Tibial artery (tissue), 4 donors: ENCODE results near the gene SUSD1.

Experiments used
- DNase-seq, 2 donors: peaks; one replicate each; pipeline ENCODE4 v3.0.0-alpha.2; 2019
- H3K27ac ChIP-seq, 2 donors: fragments of 200-600 bp; sonication (generic) in 1 of 2; 1 replicate in 1 of 2; 2 replicates in 1 of 2; pipeline ENCODE4 v1.5.1; 2018 to 2019; ENCODE audit warnings: mild to moderate bottlenecking in 1 of 2
- H3K27me3 ChIP-seq, 2 donors: fragments of 200-600 bp; sonication (generic) in 1 of 2; one replicate each; pipeline versions ENCODE4 v1.5.1 to v1.6.0; 2016 to 2019
- H3K36me3 ChIP-seq, 3 donors: fragments of 200-600 bp; sonication (generic) in 2 of 3; one replicate each; pipeline ENCODE4 v1.5.1; 2016 to 2019; ENCODE audit warnings: mild to moderate bottlenecking in 2 of 3
- H3K4me1 ChIP-seq, 4 donors: fragments of 200-600 bp; sonication (generic) in 2 of 4; 1 replicate in 3 of 4; 2 replicates in 1 of 4; pipeline ENCODE4 v1.5.1; 2016 to 2019
- H3K4me3 ChIP-seq, 2 donors: fragments of 200-600 bp; sonication (generic) in 1 of 2; 1 replicate in 1 of 2; 2 replicates in 1 of 2; pipeline ENCODE4 v1.5.1; 2018 to 2019; ENCODE audit warnings: mild to moderate bottlenecking in 2 of 2
- H3K9me3 ChIP-seq, 3 donors: fragments of 200-600 bp; sonication (generic) in 1 of 3; one replicate each; pipeline ENCODE4 v1.5.1; 2016 to 2019
- intact Hi-C: fragments of 100-400 bp; cut with DNase I; formaldehyde crosslinking; loops from one replicate; pipeline ENCODE4 v1.15.0; 2023; ENCODE audit warnings: low total_unique reads
- TF ChIP-seq, protein P1 (sequence below), 2 experiments: fragments of 200-600 bp in 1 of 2; fragments of 450-650 bp in 1 of 2; IDR thresholded peaks; one replicate each; pipeline ENCODE4 v1.5.1; 2017 to 2019; ENCODE audit warnings: antibody characterized with exemption in 2 of 2, mild to moderate bottlenecking in 1 of 2, moderate library complexity in 1 of 2

SUSD1 gene

DNA sequence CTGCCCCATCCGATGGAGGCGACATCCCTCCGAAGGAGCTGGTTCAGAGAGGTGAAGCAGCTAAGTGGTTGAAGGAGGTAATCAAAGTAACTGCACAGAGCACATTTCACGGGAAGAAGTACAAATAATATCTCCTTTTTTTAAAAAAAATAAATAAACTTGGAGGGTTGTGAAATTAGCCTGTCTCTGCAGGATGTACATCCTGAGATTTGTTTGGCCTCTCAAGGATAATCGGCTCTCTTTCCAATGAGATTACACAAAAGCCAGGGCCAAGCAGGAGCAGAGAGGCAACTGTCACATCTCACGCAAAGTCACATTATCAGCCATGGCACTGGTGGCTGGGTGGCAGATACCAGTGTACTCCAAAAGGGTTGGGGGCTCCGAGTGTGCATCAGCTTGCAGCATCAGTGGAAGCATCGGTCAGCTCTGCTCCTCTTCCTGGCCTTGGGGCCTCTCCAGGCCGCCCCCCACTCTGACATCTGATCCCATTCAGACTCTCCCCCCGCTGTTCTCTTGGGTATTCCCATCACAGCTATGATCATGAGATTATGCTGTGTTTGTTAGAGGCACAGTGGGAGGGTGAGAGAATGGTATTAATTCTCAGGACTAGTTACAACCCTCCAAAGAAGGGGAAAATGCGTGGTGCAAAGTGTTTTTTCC, 168.6 kb downstream of the SUSD1 start:
- TF ChIP-seq, protein P1, sequence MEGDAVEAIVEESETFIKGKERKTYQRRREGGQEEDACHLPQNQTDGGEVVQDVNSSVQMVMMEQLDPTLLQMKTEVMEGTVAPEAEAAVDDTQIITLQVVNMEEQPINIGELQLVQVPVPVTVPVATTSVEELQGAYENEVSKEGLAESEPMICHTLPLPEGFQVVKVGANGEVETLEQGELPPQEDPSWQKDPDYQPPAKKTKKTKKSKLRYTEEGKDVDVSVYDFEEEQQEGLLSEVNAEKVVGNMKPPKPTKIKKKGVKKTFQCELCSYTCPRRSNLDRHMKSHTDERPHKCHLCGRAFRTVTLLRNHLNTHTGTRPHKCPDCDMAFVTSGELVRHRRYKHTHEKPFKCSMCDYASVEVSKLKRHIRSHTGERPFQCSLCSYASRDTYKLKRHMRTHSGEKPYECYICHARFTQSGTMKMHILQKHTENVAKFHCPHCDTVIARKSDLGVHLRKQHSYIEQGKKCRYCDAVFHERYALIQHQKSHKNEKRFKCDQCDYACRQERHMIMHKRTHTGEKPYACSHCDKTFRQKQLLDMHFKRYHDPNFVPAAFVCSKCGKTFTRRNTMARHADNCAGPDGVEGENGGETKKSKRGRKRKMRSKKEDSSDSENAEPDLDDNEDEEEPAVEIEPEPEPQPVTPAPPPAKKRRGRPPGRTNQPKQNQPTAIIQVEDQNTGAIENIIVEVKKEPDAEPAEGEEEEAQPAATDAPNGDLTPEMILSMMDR (IDR thresholded peaks at IDR 0.05) = no peak
- DNase-seq = no peak
- H3K27me3 ChIP-seq = no peaks in the 10 kb centered on the region
- H3K4me1 ChIP-seq = peaks cover 0 to 4% (median under 1%) of the 10 kb centered on the region in 4 donors
- no peaks in the 10 kb centered on the region for H3K9me3 ChIP-seq
- H3K4me3 ChIP-seq = no peak overlapping the region
- H3K27ac ChIP-seq = no peak overlapping the region
- no peaks in the 10 kb centered on the region for H3K36me3 ChIP-seq
- intact Hi-C loops = no loop called here

DNA sequence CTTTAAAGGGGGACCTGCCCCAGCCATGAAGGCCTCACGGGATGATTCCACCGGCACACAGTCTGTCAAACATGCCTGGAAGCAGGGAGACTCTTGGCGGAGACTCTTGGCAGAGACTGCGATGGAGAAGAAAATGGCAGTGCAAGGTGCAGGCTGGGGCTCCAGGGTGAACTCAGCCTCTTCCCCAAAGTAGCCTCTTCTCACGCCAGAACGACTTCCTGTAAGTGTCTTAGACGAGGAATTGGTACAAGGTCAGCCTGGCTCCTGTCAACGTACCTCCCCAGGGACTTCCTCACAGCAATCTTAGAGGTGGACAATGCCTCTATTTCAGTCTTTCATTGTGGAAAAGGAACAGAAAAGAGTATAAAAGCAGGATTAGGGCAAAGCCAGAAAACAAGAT, 169.2 kb downstream of the SUSD1 start:
- intact Hi-C loops = no loop called here
- no peaks in the 10 kb centered on the region for H3K9me3 ChIP-seq
- no peaks in the 10 kb centered on the region for H3K36me3 ChIP-seq
- no peak for DNase-seq
- no peaks in the 10 kb centered on the region for H3K4me1 ChIP-seq
- TF ChIP-seq, protein P1 (IDR thresholded peaks at IDR 0.05) = no peak
- H3K4me3 ChIP-seq = no peak overlapping the region
- H3K27ac ChIP-seq = no peak overlapping the region
- H3K27me3 ChIP-seq = no peaks in the 10 kb centered on the region

DNA sequence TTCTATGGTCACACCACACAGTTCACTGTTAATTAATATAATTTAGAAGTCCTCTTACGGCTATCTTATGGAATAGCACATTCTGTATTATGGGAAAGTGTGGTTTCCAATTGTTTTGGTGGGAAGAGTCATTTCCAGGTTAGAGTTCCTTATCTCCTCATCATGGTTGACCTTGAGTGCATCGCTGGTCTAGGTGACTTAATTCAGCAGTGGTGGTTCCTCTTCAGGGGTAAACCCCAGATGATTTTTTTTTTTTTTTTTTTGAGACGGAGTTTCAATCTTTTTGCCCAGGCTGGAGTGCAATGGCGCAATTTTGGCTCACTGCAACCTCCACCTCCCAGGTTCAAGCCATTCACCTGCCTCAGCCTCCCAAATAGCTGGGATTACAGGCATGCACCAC, 171.6 kb downstream of the SUSD1 start:
- intact Hi-C loops = no loop called here
- no peak overlapping the region for H3K27ac ChIP-seq
- no peak overlapping the region for H3K4me3 ChIP-seq
- H3K36me3 ChIP-seq = no peaks in the 10 kb centered on the region
- TF ChIP-seq, protein P1 (IDR thresholded peaks at IDR 0.05) = no peak
- no peaks in the 10 kb centered on the region for H3K9me3 ChIP-seq
- no peaks in the 10 kb centered on the region for H3K4me1 ChIP-seq
- H3K27me3 ChIP-seq = no peaks in the 10 kb centered on the region
- no peak for DNase-seq

DNA sequence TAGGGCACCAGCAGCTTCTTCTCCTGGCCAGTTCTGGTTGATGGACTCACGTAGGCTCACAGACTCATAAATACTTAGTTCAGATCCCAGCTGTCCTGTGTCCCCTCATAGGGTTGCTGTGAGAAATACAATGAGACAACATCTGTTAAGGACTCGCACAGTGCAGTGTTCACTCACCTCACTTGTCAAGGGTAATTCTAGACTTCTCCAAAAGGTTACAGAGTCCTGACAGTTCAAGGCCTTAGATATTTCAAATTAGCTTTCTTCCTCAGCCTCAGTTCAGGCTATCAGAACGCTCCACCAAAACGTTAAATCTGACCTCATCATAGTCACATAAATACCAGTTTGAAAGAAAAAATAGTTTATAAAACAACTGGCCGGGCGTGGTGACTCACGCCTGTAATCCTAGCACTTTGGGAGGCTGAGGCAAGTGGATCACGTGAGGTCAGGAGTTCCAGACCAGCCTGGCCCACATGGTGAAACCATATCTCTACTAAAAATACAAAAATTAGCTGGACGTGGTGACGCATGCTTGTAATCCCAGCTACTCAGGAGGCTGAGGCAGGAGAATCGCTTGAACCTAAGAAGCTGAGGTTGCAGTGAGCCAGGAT, 172.1 kb downstream of the SUSD1 start:
- Histone ChIP-seq H3K4me1 (no peaks in the 10 kb centered on the region), H3K4me3 (no peak overlapping the region), H3K27me3 (no peaks in the 10 kb centered on the region), H3K36me3 (no peaks in the 10 kb centered on the region), H3K27ac (no peak overlapping the region), H3K9me3 (no peaks in the 10 kb centered on the region)
- intact Hi-C loops = no loop called here
- TF ChIP-seq, protein P1 (IDR thresholded peaks at IDR 0.05) = no peak
- no peak for DNase-seq

DNA sequence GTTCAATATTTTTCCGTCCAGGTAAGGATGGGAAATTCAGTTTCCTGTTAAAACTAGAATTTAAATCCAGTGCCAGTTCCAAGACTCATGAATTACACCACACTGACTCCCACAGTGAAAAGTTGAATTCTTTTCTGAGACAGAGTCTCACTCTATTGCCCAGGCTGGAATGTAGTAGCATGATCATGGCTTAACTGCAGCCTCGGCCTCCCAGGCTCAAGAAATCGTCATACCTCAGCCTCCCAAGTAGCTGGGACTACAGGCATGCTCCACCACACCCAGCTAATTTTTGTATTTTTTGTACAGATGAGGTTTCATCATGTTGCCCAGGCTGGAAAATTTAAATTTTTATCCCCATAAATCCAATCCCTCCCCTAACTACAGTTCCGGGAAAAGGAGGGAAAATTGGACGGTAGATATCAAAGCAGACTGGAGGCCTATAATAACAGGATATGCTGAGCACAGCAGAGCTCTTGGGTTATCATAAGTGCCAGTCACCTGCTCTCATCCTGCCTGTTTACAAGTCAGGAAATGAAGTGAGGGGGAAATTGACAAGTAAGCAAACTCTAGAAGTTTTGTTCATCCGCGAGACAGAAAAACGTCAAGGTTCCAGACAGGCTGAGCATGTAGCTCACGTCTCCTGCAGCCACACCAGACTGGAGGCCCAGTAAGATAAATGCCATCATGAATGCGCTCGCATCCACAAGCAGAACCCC, 172.8 kb downstream of the SUSD1 start:
- H3K36me3 ChIP-seq = no peaks in the 10 kb centered on the region
- H3K9me3 ChIP-seq = no peaks in the 10 kb centered on the region
- TF ChIP-seq, protein P1 (IDR thresholded peaks at IDR 0.05) = no peak
- H3K27ac ChIP-seq = no peak overlapping the region
- intact Hi-C loops = no loop called here
- H3K4me3 ChIP-seq = no peak overlapping the region
- H3K27me3 ChIP-seq = no peaks in the 10 kb centered on the region
- H3K4me1 ChIP-seq = no peaks in the 10 kb centered on the region
- DNase-seq = no peak
